DMS153 (cell line): ENCODE measurements around the gene L3MBTL2.
"Not testable (repeated sequence)": the region's sequence is repeated elsewhere in the genome, so short reads cannot be mapped to it uniquely, and the experiment has no call there.

Experiments
- DNase-seq: peaks from one replicate; lab custom pipeline; 2025; lab: John Stamatoyannopoulos, UW

L3MBTL2 gene

DNA sequence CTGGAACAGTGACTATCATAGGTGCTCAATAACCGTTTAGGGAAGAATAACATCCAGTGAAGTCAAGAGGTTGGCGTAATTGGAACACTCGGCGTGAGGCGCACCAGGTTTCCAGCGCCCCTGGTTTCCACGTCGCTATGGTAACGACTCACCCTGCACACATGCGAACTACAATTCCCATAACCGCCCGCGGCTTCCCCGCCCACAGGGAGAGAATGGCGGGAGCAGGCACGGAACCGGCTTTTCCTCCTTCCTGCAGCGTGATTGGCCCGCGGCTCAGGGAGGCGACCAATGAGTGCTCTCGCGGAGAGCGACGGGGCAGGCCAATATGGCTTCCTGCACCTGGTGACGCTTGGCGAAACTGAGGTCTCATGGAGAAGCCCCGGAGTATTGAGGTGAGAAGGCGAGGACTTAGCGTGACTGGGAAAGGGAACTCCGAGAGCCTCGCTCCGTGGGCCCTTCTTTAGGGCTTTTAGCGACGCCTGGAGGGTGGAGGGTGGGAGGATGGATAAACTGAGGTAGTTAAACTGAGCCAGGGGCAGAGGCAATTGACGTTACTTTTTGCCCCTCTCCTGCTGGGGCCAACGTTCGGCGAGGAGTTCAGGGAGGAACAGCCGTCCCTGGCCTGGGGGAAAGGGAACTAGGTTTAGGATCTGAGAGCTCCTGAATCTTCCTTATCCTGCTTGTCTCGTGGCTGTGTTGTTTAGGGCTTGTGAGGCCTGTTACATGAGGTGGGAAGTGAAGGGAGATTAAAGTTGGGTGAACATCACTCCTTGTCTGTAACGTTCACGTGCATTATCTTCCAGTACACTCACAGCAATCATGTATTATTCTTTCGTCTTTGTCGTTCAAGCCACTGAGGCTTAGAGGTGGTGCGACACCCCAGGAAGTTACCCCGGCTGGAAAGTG is at the start of gene L3MBTL2:
Gene L3MBTL2 (plus strand): TSS at position 321 of the 909 bp plus-strand sequence. CDS start 51 bp downstream, at position 372.
- peak; percentile 96 for DNase-seq

GRCh38 chr22:41157083-41157482 is 48.0 kb upstream of the L3MBTL2 start:
- DNase-seq, result no peak

- no peak for DNase-seq
These were observed 36.0 kb upstream of the L3MBTL2 start for GRCh38 chr22:41169157-41169556.

DNA sequence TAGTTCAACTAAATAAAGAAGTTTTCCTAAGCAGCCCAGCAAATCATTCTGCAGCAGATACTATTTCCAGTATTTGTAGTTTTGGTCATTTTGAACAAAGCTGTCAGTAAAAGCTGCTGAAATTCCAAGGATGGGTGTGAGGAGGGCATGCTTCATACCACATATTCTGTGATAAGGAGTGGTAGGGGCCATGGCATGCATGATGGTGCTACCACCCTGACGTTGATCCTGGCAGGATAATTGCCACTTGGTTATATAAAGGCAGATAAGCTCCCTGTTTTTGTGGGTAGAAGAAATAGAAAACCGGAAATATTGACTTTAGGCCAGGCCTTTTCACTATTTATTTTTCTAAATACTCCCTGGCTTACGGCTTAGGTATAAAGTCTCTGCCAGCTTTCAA is 33.1 kb upstream of the L3MBTL2 start:
- DNase-seq, result no peak

- DNase-seq, result no peak
These were observed 29.6 kb upstream of the L3MBTL2 start for GRCh38 chr22:41175546-41175945.

- no peak for DNase-seq
These were observed 28.0 kb upstream of the L3MBTL2 start for GRCh38 chr22:41177040-41177621.

GRCh38 chr22:41177622-41178424 is 27.3 kb upstream of the L3MBTL2 start:
- no peak for DNase-seq

- no peak for DNase-seq
These were observed 26.6 kb upstream of the L3MBTL2 start for GRCh38 chr22:41178425-41178975.

DNA sequence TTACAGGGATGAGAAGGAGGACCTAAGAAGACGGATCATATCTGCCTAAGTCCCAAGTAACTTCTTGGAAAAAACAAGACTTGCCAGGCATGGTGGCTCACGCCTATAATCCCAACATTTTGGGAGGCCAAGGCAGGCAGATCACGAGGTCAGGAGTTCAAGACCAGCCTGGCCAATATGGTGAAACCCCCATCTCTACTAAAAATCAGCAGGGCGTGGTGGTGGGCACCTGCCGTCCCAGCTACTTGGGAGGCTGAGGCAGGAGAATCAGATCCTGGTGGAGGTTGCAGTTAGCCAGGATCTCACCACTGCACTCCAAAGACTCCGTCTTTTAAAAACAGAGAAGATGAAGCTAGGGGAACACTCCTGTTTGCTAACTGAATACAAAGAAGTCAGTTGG is 24.8 kb upstream of the L3MBTL2 start:
- DNase-seq, result not testable (repeated sequence)

DNA sequence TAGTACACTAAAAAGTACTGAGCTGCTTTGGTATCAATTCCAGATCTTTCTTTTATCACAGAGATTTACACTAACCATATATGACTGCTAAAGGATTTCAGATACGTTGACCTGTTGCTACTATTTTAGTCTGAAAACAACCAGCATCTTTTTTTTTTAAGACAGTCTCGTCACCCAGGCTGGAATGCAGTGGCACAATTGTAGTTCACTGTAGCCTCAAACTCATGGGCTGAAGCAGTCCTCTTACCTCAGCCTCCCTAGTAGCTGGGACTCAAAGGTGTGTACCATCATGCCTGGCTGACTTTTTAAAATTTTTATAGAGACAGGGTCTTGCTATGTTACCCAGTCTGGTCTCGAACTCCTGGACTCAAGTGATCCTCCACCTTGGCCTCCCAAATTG is 24.2 kb upstream of the L3MBTL2 start:
- no peak for DNase-seq

DNA sequence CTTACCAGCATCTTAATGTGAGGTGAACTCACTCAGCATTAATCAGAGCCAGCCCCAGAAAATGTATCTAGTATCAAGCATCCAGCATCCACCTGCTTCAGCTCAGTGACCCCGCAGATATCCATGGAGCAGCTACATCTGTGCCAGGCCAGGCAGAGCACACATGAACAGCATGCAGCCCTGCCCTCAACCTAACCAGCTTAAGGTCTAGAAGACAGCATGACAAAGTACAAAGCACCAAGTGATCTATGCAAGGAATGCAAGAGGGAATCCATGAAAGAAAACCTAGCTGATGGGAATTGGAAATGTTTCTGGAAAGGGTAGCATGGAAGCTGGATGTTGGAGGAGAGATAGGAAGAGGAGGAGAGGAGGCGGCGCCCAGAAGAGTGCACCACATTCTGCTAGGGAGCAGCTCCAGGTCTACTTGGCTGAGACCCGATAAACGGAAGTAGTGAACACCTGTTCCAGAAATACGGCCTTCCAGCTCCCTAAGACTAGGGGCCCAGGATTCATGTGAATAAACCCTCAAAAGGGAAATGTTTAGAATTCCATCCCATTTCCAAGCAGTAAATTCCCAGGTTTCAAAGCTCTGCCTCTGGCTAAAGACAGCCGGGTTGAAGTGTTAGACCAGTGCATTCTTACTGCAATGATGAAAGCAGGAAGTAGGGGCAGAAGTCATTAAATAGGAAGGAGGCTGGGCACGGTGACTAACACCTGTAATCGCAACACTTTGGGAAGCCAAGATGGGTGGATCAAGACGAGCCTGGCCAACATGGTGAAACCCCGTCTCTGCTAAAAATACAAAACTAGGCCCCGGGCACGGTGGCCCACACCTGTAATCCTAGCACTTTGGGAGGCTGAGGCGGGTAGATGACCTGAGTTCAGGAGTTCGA is 23.5 kb upstream of the L3MBTL2 start:
- peak; percentile 54 for DNase-seq

GRCh38 chr22:41184679-41185078 is 20.4 kb upstream of the L3MBTL2 start:
- no peak for DNase-seq

GRCh38 chr22:41191467-41191866 is 13.6 kb upstream of the L3MBTL2 start:
- DNase-seq, result no peak

- DNase-seq, result no peak
These were observed 11.3 kb upstream of the L3MBTL2 start for GRCh38 chr22:41193829-41194228.

GRCh38 chr22:41197038-41197972 is 7.8 kb upstream of the L3MBTL2 start:
- peak; percentile 35 for DNase-seq

DNA sequence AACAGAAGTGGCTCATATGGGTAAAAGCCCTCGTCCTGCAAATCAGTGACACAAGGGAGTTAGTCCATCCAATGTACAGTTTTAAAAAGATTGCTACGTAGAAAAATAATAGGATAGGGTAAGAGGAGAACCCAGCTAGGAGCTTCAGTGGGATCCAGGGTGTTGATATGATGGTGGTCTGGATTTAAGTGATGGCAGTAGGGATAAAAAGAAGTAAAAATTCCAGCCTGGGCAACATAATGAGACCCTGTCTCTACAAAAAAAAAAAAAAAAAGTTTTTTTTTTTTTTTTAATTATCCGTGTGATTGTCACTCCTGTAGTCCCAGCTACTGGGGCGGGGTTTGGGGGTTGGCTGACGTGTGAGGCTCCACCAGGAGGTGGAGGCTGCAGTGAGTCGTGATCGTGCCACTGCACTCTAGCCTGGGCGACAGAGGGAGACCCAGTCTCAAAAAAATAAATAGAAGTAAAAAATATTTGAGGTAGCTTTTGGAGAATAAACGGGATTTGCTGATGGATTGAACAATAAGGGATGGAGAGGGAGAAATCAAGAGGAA is 7.0 kb upstream of the L3MBTL2 start:
- peak; percentile 32 for DNase-seq

DNA sequence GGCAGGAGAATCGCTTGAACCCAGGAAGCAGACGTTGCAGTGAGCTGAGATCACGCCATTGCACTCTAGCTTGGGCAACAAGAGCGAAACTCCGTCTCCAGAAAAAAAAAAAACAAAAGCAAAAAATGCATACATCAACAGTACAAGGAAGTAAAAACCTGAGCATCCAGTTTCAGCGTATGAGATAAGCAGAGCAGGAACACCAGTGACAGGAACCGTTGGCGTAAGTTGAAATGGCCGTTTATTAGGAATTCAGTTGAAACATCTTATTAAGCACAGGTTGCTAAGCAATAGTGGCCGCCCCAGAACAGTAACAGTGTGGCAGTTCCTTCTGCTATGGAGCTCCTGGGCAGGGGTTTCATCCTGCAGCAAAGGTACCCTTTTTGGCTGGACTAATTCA is 4.0 kb upstream of the L3MBTL2 start:
- peak; percentile 50 for DNase-seq

GRCh38 chr22:41203118-41203517 is 2.0 kb upstream of the L3MBTL2 start:
- no peak for DNase-seq

DNA sequence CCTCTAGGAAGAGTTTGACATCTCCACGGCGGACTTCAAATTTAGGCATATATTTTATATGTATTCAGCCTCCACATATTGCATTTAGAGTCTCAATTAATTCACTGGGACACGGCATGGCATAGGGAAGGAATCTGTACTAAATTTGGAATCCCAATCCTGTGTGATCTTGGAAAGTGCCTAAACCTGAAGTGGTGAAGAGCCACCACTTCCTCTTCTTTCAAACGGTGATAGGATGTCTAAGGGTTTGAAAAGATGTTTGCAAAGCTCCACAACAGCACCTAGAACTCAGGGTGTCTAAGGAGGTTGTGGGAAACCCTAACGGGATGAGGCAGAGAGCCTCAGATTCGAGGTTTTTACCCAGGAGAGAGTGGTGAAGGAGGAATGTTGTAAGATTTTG is 1.0 kb upstream of the L3MBTL2 start:
- no peak for DNase-seq

DNA sequence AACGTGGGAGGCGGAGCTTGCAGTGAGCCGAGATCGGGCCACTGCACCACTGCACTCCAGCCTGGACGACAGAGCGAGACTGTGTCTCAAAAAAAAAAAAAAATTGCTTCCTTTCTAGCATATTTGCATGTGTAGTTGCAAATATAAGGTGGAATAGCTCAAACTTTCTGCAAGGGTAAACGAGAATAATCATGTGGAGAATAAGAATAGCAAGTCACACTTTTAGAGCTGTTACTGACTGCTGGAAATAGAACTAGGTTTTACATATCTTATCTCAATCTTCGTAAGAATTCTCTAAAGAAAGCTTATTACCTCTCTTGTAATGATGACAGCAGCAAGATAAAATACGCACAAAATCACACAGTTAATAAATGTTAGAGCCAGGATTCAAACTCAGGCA is 1.6 kb downstream of the L3MBTL2 start:
- DNase-seq, result no peak
